PC-9 (cell line): ENCODE results near the gene ATG10. TPM values are rescaled to one million over a fixed set of nuclear protein-coding genes. Genes with fewer than 3 reads are reported as not detected.

ENCODE experiments used
- BruUV-seq: library from RNA; stranded (reverse); fragments of 400-500 nt; replicated peaks from 2 replicates; lab custom pipeline; 2021; lab: Mats Ljungman, UMichigan
- CTCF ChIA-PET: fragments of 300-600 bp; sonication (Branson Sonifier 250); formaldehyde crosslinking; loops from one replicate; lab custom pipeline; 2022; ENCODE audit warnings: antibody characterized with exemption; lab: Charles Lee
- POLR2A ChIA-PET: fragments of 300-600 bp; sonication (Branson Sonifier 250); formaldehyde crosslinking; loops from one replicate; lab custom pipeline; 2022; ENCODE audit warnings: antibody characterized with exemption; ENCODE audit not compliant: unreplicated experiment; lab: Charles Lee
- DNase-seq, 2 experiments: peaks; one replicate each; pipeline versions ENCODE4 v3.0.0 to v3.0.0-alpha.2; 2015 to 2022; ENCODE audit warnings: mixed read lengths in 1 of 2
- H2AFZ ChIP-seq: fragments of 200-600 bp; sonication (generic); 2 replicates; pipeline ENCODE4 v1.8.1; 2017; ENCODE audit warnings: antibody characterized with exemption
- H3F3A ChIP-seq: fragments of 200-600 bp; sonication (generic); 2 replicates; pipeline ENCODE4 v1.8.1; 2017; ENCODE audit warnings: antibody characterized with exemption, mild to moderate bottlenecking, low read depth; ENCODE audit not compliant: insufficient read depth
- H3K27ac ChIP-seq: fragments of 200-600 bp; sonication (generic); 2 replicates; pipeline ENCODE4 v1.6.1; 2016; ENCODE audit warnings: mixed run types
- H3K27me3 ChIP-seq: fragments of 200-600 bp; sonication (generic); 2 replicates; pipeline ENCODE4 v1.6.1; 2016; ENCODE audit warnings: low read depth, mixed run types; ENCODE audit not compliant: insufficient read depth
- H3K36me3 ChIP-seq: fragments of 200-600 bp; sonication (generic); 2 replicates; pipeline ENCODE4 v1.6.1; 2016; ENCODE audit warnings: low read depth, mixed run types
- H3K4me1 ChIP-seq: fragments of 200-600 bp; sonication (generic); replicated peaks from 2 replicates; pipeline ENCODE4 v1.6.1; 2016; ENCODE audit warnings: mixed run types; ENCODE audit not compliant: insufficient read depth
- H3K4me2 ChIP-seq: fragments of 200-600 bp; sonication (generic); 2 replicates; pipeline ENCODE4 v1.6.1; 2017; ENCODE audit warnings: mixed run types
- H3K4me3 ChIP-seq: fragments of 200-600 bp; sonication (generic); 2 replicates; pipeline ENCODE4 v1.6.1; 2016; ENCODE audit warnings: mixed run types
- H3K79me2 ChIP-seq: fragments of 200-600 bp; sonication (generic); 2 replicates; pipeline ENCODE4 v1.6.1; 2017; ENCODE audit warnings: low read depth, mixed run types
- H3K9me2 ChIP-seq: fragments of 200-600 bp; sonication (generic); 2 replicates; pipeline ENCODE4 v1.8.1; 2017; ENCODE audit warnings: mild to moderate bottlenecking; ENCODE audit not compliant: insufficient read depth
- H3K9me3 ChIP-seq: fragments of 200-600 bp; sonication (generic); 2 replicates; pipeline ENCODE4 v1.8.1; 2016; ENCODE audit warnings: low read depth; ENCODE audit not compliant: insufficient read depth
- H4K20me1 ChIP-seq: fragments of 200-600 bp; sonication (generic); 2 replicates; pipeline ENCODE4 v1.8.1; 2017; ENCODE audit not compliant: insufficient read depth
- CTCF ChIP-seq: fragments of 200-600 bp; sonication (generic); conservative IDR thresholded peaks from 2 replicates; pipeline ENCODE4 v1.6.1; 2017; ENCODE audit warnings: mixed run types, antibody characterized with exemption, mild to moderate bottlenecking, moderate library complexity
- EZH2 ChIP-seq: fragments of 200-600 bp; sonication (generic); IDR thresholded peaks from 2 replicates; pipeline ENCODE4 v1.8.0; 2017; ENCODE audit warnings: antibody characterized with exemption, low read depth
- intact Hi-C: fragments of 100-400 bp; cut with micrococcal nuclease; formaldehyde crosslinking; loops from one replicate; pipeline ENCODE4 v1.10.0; 2022; ENCODE audit not compliant: unreplicated experiment
- total RNA-seq: library from RNA; stranded (reverse); gene quantifications from 2 replicates; pipeline ENCODE4 v1.2.3, GENCODE V29; 2021

Gene ATG10
- total RNA-seq, 1 experiment from 2014 or later: 12.7 TPM

GRCh38 chr5:82152978-82153481 is 181.2 kb downstream of the ATG10 start:
- Histone ChIP-seq H3K27ac (no peak overlapping the region), H3F3A (0 out of 2 replicates have a peak, but pooled peaks cover 4% of the 10 kb centered on the region), H2AFZ (no peak overlapping the region), H3K4me1 (peaks cover 10% of the 10 kb centered on the region), H3K36me3 (no peaks in the 10 kb centered on the region), H3K9me2 (no peaks in the 10 kb centered on the region; the same call in 1 of the 2 replicates), H3K27me3 (no peaks in the 10 kb centered on the region), H3K9me3 (no peaks in the 10 kb centered on the region), H3K4me3 (no peak overlapping the region), H4K20me1 (no peaks in the 10 kb centered on the region), H3K4me2 (no peak overlapping the region), H3K79me2 (no peaks in the 10 kb centered on the region)
- intact Hi-C loops: no loop called here
- no peak for TF ChIP-seq EZH2
- no peak for TF ChIP-seq CTCF
- POLR2A ChIA-PET: no interaction called here
- DNase-seq: no peak
- no TSS peak for BruUV-seq
- CTCF ChIA-PET: interaction anchor here (0.7 kb wide), 1 partner anchor 402 kb away, joined by 3 read pairs; no protein-coding TSS in a partner anchor

- Histone ChIP-seq H3K27me3 (no peaks in the 10 kb centered on the region), H3K9me3 (no peaks in the 10 kb centered on the region), H3K4me2 (no peak overlapping the region), H3K9me2 (no peaks in the 10 kb centered on the region; the same call in 1 of the 2 replicates), H2AFZ (no peak overlapping the region), H3K36me3 (no peaks in the 10 kb centered on the region), H3K4me1 (peaks cover 18% of the 10 kb centered on the region), H3K4me3 (no peak overlapping the region), H3K79me2 (no peaks in the 10 kb centered on the region), H4K20me1 (no peaks in the 10 kb centered on the region), H3K27ac (no peak overlapping the region), H3F3A (0 out of 2 replicates have a peak, but pooled peaks cover 4% of the 10 kb centered on the region)
- ChIA-PET CTCF (no interaction called here), POLR2A (no interaction called here)
- BruUV-seq: no TSS peak
- TF ChIP-seq CTCF (no peak), EZH2 (no peak)
- no peak for DNase-seq
- intact Hi-C loops: no loop called here
Measured at GRCh38 chr5:82154776-82155175, 183.0 kb downstream of the ATG10 start.

- peaks cover 18% of the 10 kb centered on the region for H3K4me1 ChIP-seq
- H3F3A ChIP-seq: 0 out of 2 replicates have a peak, but pooled peaks cover 4% of the 10 kb centered on the region
- H3K36me3 ChIP-seq: no peaks in the 10 kb centered on the region
- no peaks in the 10 kb centered on the region for H4K20me1 ChIP-seq
- no peak for DNase-seq
- H2AFZ ChIP-seq: no peak overlapping the region
- CTCF ChIA-PET: no interaction called here
- no peaks in the 10 kb centered on the region; the same call in 1 of the 2 replicates for H3K9me2 ChIP-seq
- no peaks in the 10 kb centered on the region for H3K9me3 ChIP-seq
- H3K27me3 ChIP-seq: no peaks in the 10 kb centered on the region
- intact Hi-C loops: no loop called here
- H3K79me2 ChIP-seq: no peaks in the 10 kb centered on the region
- POLR2A ChIA-PET: no interaction called here
- no peak overlapping the region for H3K4me3 ChIP-seq
- TF ChIP-seq CTCF (no peak), EZH2 (no peak)
- H3K4me2 ChIP-seq: no peak overlapping the region
- BruUV-seq: no TSS peak
- H3K27ac ChIP-seq: no peak overlapping the region
Measured at GRCh38 chr5:82155305-82155704, 183.5 kb downstream of the ATG10 start.
